ENCODE measurements around the gene PLEKHJ1. TPM values are rescaled to one million over a fixed set of nuclear protein-coding genes. Genes with fewer than 3 reads are reported as not detected.

Gene PLEKHJ1
- polyA plus RNA-seq, 1 donor from 2014 or later: 219 TPM

DNA sequence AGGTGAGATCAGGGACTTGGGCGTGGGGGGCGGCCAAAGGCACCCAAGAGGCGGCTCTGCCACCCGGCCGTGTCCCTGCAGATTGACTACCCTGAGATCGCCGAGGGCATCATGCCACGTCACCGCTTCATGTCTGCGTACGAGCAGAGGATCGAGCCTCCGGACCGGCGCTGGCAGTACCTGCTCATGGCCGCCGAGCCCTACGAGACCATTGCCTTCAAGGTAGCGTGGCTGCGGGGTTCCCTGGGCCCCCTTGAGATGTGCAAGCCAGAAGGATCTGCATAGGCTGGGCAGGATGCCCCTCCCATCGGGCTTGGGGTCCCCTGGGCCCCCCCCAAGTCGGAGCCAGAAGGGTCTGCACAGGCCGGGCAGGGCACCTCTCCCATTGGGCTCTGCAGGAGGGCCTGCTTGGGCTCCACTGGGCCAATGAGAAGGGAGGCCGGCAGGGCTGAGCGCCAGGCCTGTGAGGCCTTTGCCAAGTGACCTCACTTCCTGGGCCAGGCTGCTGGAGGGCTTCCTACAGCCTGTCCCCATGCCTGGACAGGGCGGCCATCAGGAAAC lies 10.8 kb upstream of the PLEKHJ1 start:
- TF ChIP-seq, protein P1, sequence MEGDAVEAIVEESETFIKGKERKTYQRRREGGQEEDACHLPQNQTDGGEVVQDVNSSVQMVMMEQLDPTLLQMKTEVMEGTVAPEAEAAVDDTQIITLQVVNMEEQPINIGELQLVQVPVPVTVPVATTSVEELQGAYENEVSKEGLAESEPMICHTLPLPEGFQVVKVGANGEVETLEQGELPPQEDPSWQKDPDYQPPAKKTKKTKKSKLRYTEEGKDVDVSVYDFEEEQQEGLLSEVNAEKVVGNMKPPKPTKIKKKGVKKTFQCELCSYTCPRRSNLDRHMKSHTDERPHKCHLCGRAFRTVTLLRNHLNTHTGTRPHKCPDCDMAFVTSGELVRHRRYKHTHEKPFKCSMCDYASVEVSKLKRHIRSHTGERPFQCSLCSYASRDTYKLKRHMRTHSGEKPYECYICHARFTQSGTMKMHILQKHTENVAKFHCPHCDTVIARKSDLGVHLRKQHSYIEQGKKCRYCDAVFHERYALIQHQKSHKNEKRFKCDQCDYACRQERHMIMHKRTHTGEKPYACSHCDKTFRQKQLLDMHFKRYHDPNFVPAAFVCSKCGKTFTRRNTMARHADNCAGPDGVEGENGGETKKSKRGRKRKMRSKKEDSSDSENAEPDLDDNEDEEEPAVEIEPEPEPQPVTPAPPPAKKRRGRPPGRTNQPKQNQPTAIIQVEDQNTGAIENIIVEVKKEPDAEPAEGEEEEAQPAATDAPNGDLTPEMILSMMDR (IDR thresholded peaks at IDR 0.05; ENCODE audit: poor library complexity, severe bottlenecking): no peak
- TF ChIP-seq POLR2AphosphoS5 (IDR thresholded peaks at IDR 0.05) (no peak), MXI1 (conservative IDR thresholded peaks at IDR 0.05; ENCODE audit: poor library complexity, severe bottlenecking) (no peak), TAF1 (IDR thresholded peaks at IDR 0.05; ENCODE audit: low read depth) (no peak), SMC3 (conservative IDR thresholded peaks at IDR 0.05; ENCODE audit: poor library complexity) (no peak), EP300 (conservative IDR thresholded peaks at IDR 0.05; ENCODE audit: poor library complexity, severe bottlenecking) (no peak)
- H4K20me1 ChIP-seq (ENCODE audit: insufficient read depth): no peaks in the 10 kb centered on the region
- H3K36me3 ChIP-seq (ENCODE audit: insufficient read depth, low read length): no peaks in the 10 kb centered on the region

DNA sequence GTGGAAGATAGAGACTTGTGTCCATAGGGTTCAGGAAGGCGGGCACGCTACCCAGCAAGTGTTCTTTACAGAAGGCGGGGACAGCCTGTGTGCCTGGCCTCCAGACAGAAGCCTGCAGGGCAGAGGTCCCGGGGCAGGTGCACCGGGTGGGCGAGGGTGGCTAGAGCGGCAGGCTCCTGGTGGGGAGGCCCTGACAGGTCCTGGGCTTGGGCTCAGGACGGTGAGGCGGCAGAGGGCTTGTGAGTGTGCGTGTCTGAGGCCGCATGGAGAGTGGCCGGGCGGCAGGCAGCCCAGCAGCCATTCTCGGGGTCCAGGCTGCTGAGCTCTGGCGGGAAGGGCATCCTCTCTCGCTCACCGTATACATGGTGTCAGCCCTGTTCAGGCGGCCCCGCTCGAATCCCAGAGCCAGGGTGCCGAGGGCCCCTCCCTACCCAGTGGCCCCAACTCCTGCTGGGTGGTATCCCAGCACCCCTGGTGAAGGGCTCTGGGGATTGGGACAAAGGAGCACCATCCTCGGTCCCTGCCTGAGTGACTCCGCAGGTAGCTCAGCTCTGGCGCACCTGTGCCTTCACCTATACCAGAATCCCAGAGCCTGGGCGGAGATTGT lies 10.0 kb upstream of the PLEKHJ1 start:
- H3K4me2 ChIP-seq (ENCODE audit: low read length): no peak overlapping the region
- TF ChIP-seq, protein P2, sequence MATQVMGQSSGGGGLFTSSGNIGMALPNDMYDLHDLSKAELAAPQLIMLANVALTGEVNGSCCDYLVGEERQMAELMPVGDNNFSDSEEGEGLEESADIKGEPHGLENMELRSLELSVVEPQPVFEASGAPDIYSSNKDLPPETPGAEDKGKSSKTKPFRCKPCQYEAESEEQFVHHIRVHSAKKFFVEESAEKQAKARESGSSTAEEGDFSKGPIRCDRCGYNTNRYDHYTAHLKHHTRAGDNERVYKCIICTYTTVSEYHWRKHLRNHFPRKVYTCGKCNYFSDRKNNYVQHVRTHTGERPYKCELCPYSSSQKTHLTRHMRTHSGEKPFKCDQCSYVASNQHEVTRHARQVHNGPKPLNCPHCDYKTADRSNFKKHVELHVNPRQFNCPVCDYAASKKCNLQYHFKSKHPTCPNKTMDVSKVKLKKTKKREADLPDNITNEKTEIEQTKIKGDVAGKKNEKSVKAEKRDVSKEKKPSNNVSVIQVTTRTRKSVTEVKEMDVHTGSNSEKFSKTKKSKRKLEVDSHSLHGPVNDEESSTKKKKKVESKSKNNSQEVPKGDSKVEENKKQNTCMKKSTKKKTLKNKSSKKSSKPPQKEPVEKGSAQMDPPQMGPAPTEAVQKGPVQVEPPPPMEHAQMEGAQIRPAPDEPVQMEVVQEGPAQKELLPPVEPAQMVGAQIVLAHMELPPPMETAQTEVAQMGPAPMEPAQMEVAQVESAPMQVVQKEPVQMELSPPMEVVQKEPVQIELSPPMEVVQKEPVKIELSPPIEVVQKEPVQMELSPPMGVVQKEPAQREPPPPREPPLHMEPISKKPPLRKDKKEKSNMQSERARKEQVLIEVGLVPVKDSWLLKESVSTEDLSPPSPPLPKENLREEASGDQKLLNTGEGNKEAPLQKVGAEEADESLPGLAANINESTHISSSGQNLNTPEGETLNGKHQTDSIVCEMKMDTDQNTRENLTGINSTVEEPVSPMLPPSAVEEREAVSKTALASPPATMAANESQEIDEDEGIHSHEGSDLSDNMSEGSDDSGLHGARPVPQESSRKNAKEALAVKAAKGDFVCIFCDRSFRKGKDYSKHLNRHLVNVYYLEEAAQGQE (IDR thresholded peaks at IDR 0.05; ENCODE audit: borderline replicate concordance): no peak
- no peak for TF ChIP-seq EZH2 (IDR thresholded peaks at IDR 0.05; ENCODE audit: borderline replicate concordance, insufficient read depth, low read length, poor library complexity, severe bottlenecking)
- TF ChIP-seq MXI1 (conservative IDR thresholded peaks at IDR 0.05; ENCODE audit: poor library complexity, severe bottlenecking): no peak
- TF ChIP-seq EP300 (conservative IDR thresholded peaks at IDR 0.05; ENCODE audit: poor library complexity, severe bottlenecking): no peak
- TF ChIP-seq TAF1 (IDR thresholded peaks at IDR 0.05; ENCODE audit: low read depth): no peak
- TF ChIP-seq, protein P1 (IDR thresholded peaks at IDR 0.05; ENCODE audit: poor library complexity, severe bottlenecking): no peak
- no peak for TF ChIP-seq RAD21 (conservative IDR thresholded peaks at IDR 0.05)
- no peak for TF ChIP-seq SMC3 (conservative IDR thresholded peaks at IDR 0.05; ENCODE audit: poor library complexity)
- no peak for TF ChIP-seq POLR2AphosphoS5 (IDR thresholded peaks at IDR 0.05)
- H2AFZ ChIP-seq (ENCODE audit: low read depth, low read length): no peak overlapping the region
- H3K9ac ChIP-seq (ENCODE audit: low read length): no peak overlapping the region
- no peaks in the 10 kb centered on the region for H3F3A ChIP-seq (ENCODE audit: insufficient read depth, low read length, poor library complexity, severe bottlenecking)
- H3K27ac ChIP-seq (ENCODE audit: low read length): no peak overlapping the region
- no peaks in the 10 kb centered on the region for H3K27me3 ChIP-seq (ENCODE audit: insufficient read depth, low read depth, low read length)
- no peaks in the 10 kb centered on the region for H3K9me2 ChIP-seq (ENCODE audit: insufficient read depth, low read length)
- no peaks in the 10 kb centered on the region for H3K36me3 ChIP-seq (ENCODE audit: insufficient read depth, low read length)
- no peak overlapping the region for H3K4me3 ChIP-seq (ENCODE audit: low read length)
- H4K20me1 ChIP-seq (ENCODE audit: insufficient read depth): no peaks in the 10 kb centered on the region
- no peaks in the 10 kb centered on the region for H3K9me3 ChIP-seq (ENCODE audit: low read length)
- H3K79me2 ChIP-seq (replicated peaks; ENCODE audit: insufficient read depth, low read length): peaks cover 19% of the 10 kb centered on the region

More for the DNA sequence above, 10.8 kb upstream of the PLEKHJ1 start:
- Histone ChIP-seq H3K4me2 (ENCODE audit: low read length) (no peak overlapping the region), H3K27me3 (ENCODE audit: insufficient read depth, low read depth, low read length) (no peaks in the 10 kb centered on the region), H2AFZ (ENCODE audit: low read depth, low read length) (no peak overlapping the region), H3K79me2 (replicated peaks; ENCODE audit: insufficient read depth, low read length) (peaks cover 11% of the 10 kb centered on the region), H3K27ac (ENCODE audit: low read length) (no peak overlapping the region), H3K9me2 (ENCODE audit: insufficient read depth, low read length) (no peaks in the 10 kb centered on the region), H3K9ac (ENCODE audit: low read length) (no peak overlapping the region), H3K9me3 (ENCODE audit: low read length) (no peaks in the 10 kb centered on the region), H3K4me3 (ENCODE audit: low read length) (no peak overlapping the region), H3F3A (ENCODE audit: insufficient read depth, low read length, poor library complexity, severe bottlenecking) (no peaks in the 10 kb centered on the region)

Measured in neural cell (in vitro differentiated cells).